HS-5 (cell line): Measurements from ENCODE around the gene CCDC6.
"Not testable (repeated sequence)": the region's sequence is repeated elsewhere in the genome, so short reads cannot be mapped to it uniquely, and the experiment has no call there.

Source experiments
- DNase-seq: peaks from one replicate; pipeline ENCODE4 v3.0.0-alpha.2; 2012; ENCODE audit warnings: low read depth

CCDC6 gene

GRCh38 chr10:59757966-59758365 is 148.4 kb downstream of the CCDC6 start:
- DNase-seq = no peak

GRCh38 chr10:59754951-59755350 is 151.4 kb downstream of the CCDC6 start:
- DNase-seq = no peak

- DNase-seq = no peak
Observed at GRCh38 chr10:59753267-59753666, 153.1 kb downstream of the CCDC6 start, which contains the start of gene MRLN. Gene MRLN, minus strand, starts transcription at chr10:59753455.

GRCh38 chr10:59752278-59752940 is 153.9 kb downstream of the CCDC6 start:
- DNase-seq = no peak

GRCh38 chr10:59750155-59750945 is 156.0 kb downstream of the CCDC6 start:
- DNase-seq = no peak

GRCh38 chr10:59748834-59749233 is 157.5 kb downstream of the CCDC6 start:
- DNase-seq = no peak

- no peak for DNase-seq
Observed at GRCh38 chr10:59745163-59745650, 161.1 kb downstream of the CCDC6 start.

GRCh38 chr10:59744762-59745161 is 161.6 kb downstream of the CCDC6 start:
- not testable (repeated sequence) for DNase-seq

- DNase-seq = not testable (repeated sequence)
Observed at GRCh38 chr10:59744156-59744555, 162.2 kb downstream of the CCDC6 start.

GRCh38 chr10:59741583-59741982 is 164.8 kb downstream of the CCDC6 start:
- no peak for DNase-seq

GRCh38 chr10:59741048-59741447 is 165.3 kb downstream of the CCDC6 start:
- DNase-seq = no peak
